Inflammatory macrophage treated with lipopolysaccharide for 4 hours (primary cell): Measurements from ENCODE around the gene SOX12.
"Not testable (repeated sequence)": the region's sequence is repeated elsewhere in the genome, so short reads cannot be mapped to it uniquely, and the experiment has no call there.

Experiments
- DNase-seq: peaks from one replicate; pipeline ENCODE4 v3.0.0-alpha.2; 2020

The SOX12 gene

GRCh38 chr20:363319-364078 lies 38.1 kb downstream of the SOX12 start:
- peak; percentile 73 for DNase-seq

- no peak for DNase-seq
These were observed 39.8 kb downstream of the SOX12 start for GRCh38 chr20:364905-365794.

GRCh38 chr20:366041-366718 lies 40.8 kb downstream of the SOX12 start:
- no peak for DNase-seq

GRCh38 chr20:366719-367485 lies 41.5 kb downstream of the SOX12 start:
- no peak for DNase-seq

- no peak for DNase-seq
These were observed 42.1 kb downstream of the SOX12 start for GRCh38 chr20:367486-367887.

GRCh38 chr20:368915-369314 lies 43.6 kb downstream of the SOX12 start:
- no peak for DNase-seq

GRCh38 chr20:370151-370600 lies 44.8 kb downstream of the SOX12 start:
- DNase-seq = no peak

- DNase-seq = no peak
These were observed 45.8 kb downstream of the SOX12 start for GRCh38 chr20:370977-371754.

- peak; percentile 73 for DNase-seq
These were observed 46.6 kb downstream of the SOX12 start for GRCh38 chr20:371755-372542.

- peak; percentile 89 for DNase-seq
These were observed 47.3 kb downstream of the SOX12 start for GRCh38 chr20:372543-373082.

GRCh38 chr20:373171-373890 lies 48.0 kb downstream of the SOX12 start:
- DNase-seq = peak; percentile 97

- no peak for DNase-seq
These were observed 50.0 kb downstream of the SOX12 start for GRCh38 chr20:375265-375889.

- no peak for DNase-seq
These were observed 50.7 kb downstream of the SOX12 start for GRCh38 chr20:376089-376488.

GRCh38 chr20:376750-377149 lies 51.4 kb downstream of the SOX12 start:
- no peak for DNase-seq

GRCh38 chr20:377578-377977 lies 52.2 kb downstream of the SOX12 start:
- DNase-seq = not testable (repeated sequence)

GRCh38 chr20:378961-379336 lies 53.6 kb downstream of the SOX12 start:
- DNase-seq = no peak
